GM23338 (cell line): ENCODE data around the gene NECTIN1. TPM values are rescaled to one million over a fixed set of nuclear protein-coding genes. Genes with fewer than 3 reads are reported as not detected.

Source experiments
- ATAC-seq: fragments of 200-7000 bp; cut with Tn5 transposase; 3 replicates; pipeline ENCODE4 v1.9.1; 2020
- DNase-seq: peaks from one replicate; pipeline ENCODE4 v3.0.0-alpha.2; 2015; ENCODE audit warnings: low spot score
- H2AFZ ChIP-seq: fragments of 200-600 bp; sonication (generic); 2 replicates; pipeline ENCODE4 v1.8.0; 2016; ENCODE audit warnings: antibody characterized with exemption, mild to moderate bottlenecking, moderate library complexity
- H3F3A ChIP-seq: fragments of 200-600 bp; sonication (generic); replicated peaks from 2 replicates; pipeline ENCODE4 v1.8.0; 2017; ENCODE audit warnings: antibody characterized with exemption, mixed run types, low read depth
- H3K27ac ChIP-seq: fragments of 200-600 bp; sonication (generic); 2 replicates; pipeline ENCODE4 v1.6.1; 2016; ENCODE audit warnings: low read depth
- H3K27me3 ChIP-seq: fragments of 200-600 bp; sonication (generic); 2 replicates; pipeline ENCODE4 v1.8.0; 2016; ENCODE audit warnings: mild to moderate bottlenecking, mixed run types, moderate library complexity; ENCODE audit not compliant: insufficient read depth
- H3K36me3 ChIP-seq: fragments of 200-600 bp; sonication (generic); 2 replicates; pipeline ENCODE4 v1.8.0; 2016; ENCODE audit warnings: mild to moderate bottlenecking; ENCODE audit not compliant: insufficient read depth
- H3K4me1 ChIP-seq: fragments of 200-600 bp; sonication (generic); 2 replicates; pipeline ENCODE4 v1.8.0; 2016; ENCODE audit warnings: mild to moderate bottlenecking, moderate library complexity; ENCODE audit not compliant: insufficient read depth
- H3K4me2 ChIP-seq: fragments of 200-600 bp; sonication (generic); 2 replicates; pipeline ENCODE4 v1.7.1; 2017; ENCODE audit warnings: mixed run types
- H3K4me3 ChIP-seq: fragments of 200-600 bp; sonication (generic); 2 replicates; pipeline ENCODE4 v1.6.1; 2016; ENCODE audit warnings: mixed run types
- H3K79me2 ChIP-seq: fragments of 200-600 bp; sonication (generic); replicated peaks from 2 replicates; pipeline ENCODE4 v1.8.0; 2017; ENCODE audit warnings: mild to moderate bottlenecking; ENCODE audit not compliant: insufficient read depth
- H3K9me2 ChIP-seq: fragments of 200-600 bp; sonication (generic); 2 replicates; pipeline ENCODE4 v1.8.0; 2017; ENCODE audit not compliant: insufficient read depth
- H4K20me1 ChIP-seq: fragments of 200-600 bp; sonication (generic); replicated peaks from 2 replicates; pipeline ENCODE4 v1.8.0; 2017; ENCODE audit warnings: mild to moderate bottlenecking; ENCODE audit not compliant: insufficient read depth
- H3K27ac Mint-ChIP-seq: 2 replicates; pipeline ENCODE4 v1.8.0; 2020; ENCODE audit warnings: inconsistent platforms, mild to moderate bottlenecking, moderate library complexity, mixed read lengths
- H3K27me3 Mint-ChIP-seq: 3 replicates; pipeline ENCODE4 v1.8.0; 2022; ENCODE audit warnings: low read depth, mild to moderate bottlenecking, moderate library complexity, mixed read lengths, inconsistent platforms; ENCODE audit not compliant: insufficient read depth, poor library complexity
- H3K36me3 Mint-ChIP-seq: 3 replicates; pipeline ENCODE4 v1.8.0; 2021; ENCODE audit warnings: low read depth, mild to moderate bottlenecking, inconsistent platforms, moderate library complexity, mixed read lengths
- H3K4me1 Mint-ChIP-seq: 3 replicates; pipeline ENCODE4 v1.8.0; 2020; ENCODE audit warnings: mild to moderate bottlenecking, inconsistent platforms, mixed read lengths
- H3K4me3 Mint-ChIP-seq: 3 replicates; pipeline ENCODE4 v1.8.0; 2021; ENCODE audit warnings: moderate library complexity, mild to moderate bottlenecking, inconsistent platforms, mixed read lengths
- H3K9me3 Mint-ChIP-seq: 3 replicates; pipeline ENCODE4 v1.8.0; 2020; ENCODE audit warnings: moderate library complexity, mild to moderate bottlenecking, inconsistent platforms, mixed read lengths
- CREB1 ChIP-seq: fragments of 250-450 bp; sonication (Bioruptor Pico); IDR thresholded peaks from 2 replicates; pipeline ENCODE4 v1.5.0; 2020; ENCODE audit warnings: low read depth, mild to moderate bottlenecking, moderate library complexity
- CTCF ChIP-seq, 2 experiments: fragments of 200-600 bp in 1 of 2; sonication (generic) in 1 of 2; conservative IDR thresholded peaks; 2 replicates each; pipeline versions ENCODE4 v1.5.1 to v1.6.1; 2016 to 2017; ENCODE audit warnings: antibody characterized with exemption in 2 of 2, low read depth in 2 of 2, mild to moderate bottlenecking in 2 of 2, moderate library complexity in 1 of 2
- EZH2 ChIP-seq: fragments of 200-600 bp; sonication (generic); IDR thresholded peaks from one replicate; pipeline ENCODE4 v1.8.0; 2017; ENCODE audit warnings: antibody characterized with exemption, mild to moderate bottlenecking, low read depth; ENCODE audit not compliant: unreplicated experiment
- EZH2phosphoT487 ChIP-seq: fragments of 200-600 bp; sonication (generic); IDR thresholded peaks from one replicate; pipeline ENCODE4 v1.8.1; 2018; ENCODE audit warnings: antibody characterized with exemption; ENCODE audit not compliant: unreplicated experiment
- JUNB ChIP-seq: IDR thresholded peaks from one replicate; pipeline ENCODE4 v1.6.1; 2016; ENCODE audit warnings: antibody characterized with exemption; ENCODE audit not compliant: unreplicated experiment
- NANOG ChIP-seq: IDR thresholded peaks from 2 replicates; pipeline ENCODE4 v1.6.1; 2016; ENCODE audit warnings: antibody characterized with exemption, borderline replicate concordance
- POLR2AphosphoS5 ChIP-seq: IDR thresholded peaks from 2 replicates; pipeline ENCODE4 v1.6.1; 2016; ENCODE audit warnings: antibody characterized with exemption, low read depth
- STAT1 ChIP-seq: IDR thresholded peaks from one replicate; pipeline ENCODE4 v1.6.1; 2016; ENCODE audit warnings: antibody characterized with exemption; ENCODE audit not compliant: unreplicated experiment
- ZNF114 ChIP-seq: fragments of 250-450 bp; sonication (Bioruptor Pico); IDR thresholded peaks from 2 replicates; pipeline ENCODE4 v1.5.0; 2020; ENCODE audit warnings: mild to moderate bottlenecking, moderate library complexity
- ZNF331 ChIP-seq: fragments of 250-450 bp; sonication (Bioruptor Pico); IDR thresholded peaks from 2 replicates; pipeline ENCODE4 v1.5.0; 2020; ENCODE audit warnings: low read depth, mild to moderate bottlenecking, moderate library complexity
- polyA plus RNA-seq: library from polyadenylated mRNA; unstranded; fragments of >200 nt; fragmentation: Nextera tagmentation; extraction: Ambion mirVana; gene quantifications from 2 replicates; pipeline ENCODE4 v1.2.1, GENCODE V29; 2016
- total RNA-seq: library from RNA; depleted of rRNA; stranded (reverse); fragments of >200 nt; shearing (Covaris generic); gene quantifications from 2 replicates; pipeline ENCODE4 v1.2.3, GENCODE V29; 2014
- TF ChIP-seq, protein P1 (sequence below): IDR thresholded peaks from 2 replicates; pipeline ENCODE4 v1.6.1; 2016; ENCODE audit warnings: antibody characterized with exemption
- TF ChIP-seq, protein P2 (sequence below): fragments of 250-450 bp; sonication (Bioruptor Pico); IDR thresholded peaks from 2 replicates; pipeline ENCODE4 v1.5.0; 2020; ENCODE audit warnings: mild to moderate bottlenecking, moderate library complexity
- TF ChIP-seq, protein P3 (sequence below): IDR thresholded peaks from one replicate; pipeline ENCODE4 v1.6.1; 2018; ENCODE audit warnings: antibody characterized with exemption; ENCODE audit not compliant: unreplicated experiment

Gene NECTIN1
- total and polyA plus RNA-seq, 2 experiments from 2014 or later: 18.7 to 56.3 TPM

GRCh38 chr11:119683783-119684182, 45.2 kb downstream of the NECTIN1 start:
- Mint-ChIP-seq H3K27me3 (peaks cover 31% of the 10 kb centered on the region), H3K27ac (peak overlapping the region; percentile 77; the same call in 1 of the 2 replicates), H3K36me3 (peaks cover 18% of the 10 kb centered on the region), H3K9me3 (peaks cover 6% of the 10 kb centered on the region; the same call in 2 of the 3 replicates), H3K4me1 (peaks cover 52% of the 10 kb centered on the region), H3K4me3 (no peak overlapping the region)
- peak; percentile 23 for ATAC-seq
- no peaks in the 10 kb centered on the region for H3K27me3 ChIP-seq
- H3K4me1 ChIP-seq: peaks cover 29% of the 10 kb centered on the region
- no peak overlapping the region for H3K27ac ChIP-seq
- no peak overlapping the region for H2AFZ ChIP-seq
- H3K9me2 ChIP-seq: no peaks in the 10 kb centered on the region
- no peaks in the 10 kb centered on the region for H3K36me3 ChIP-seq
- TF ChIP-seq ZNF114 (CRISPR knock-in tag) (no peak), CREB1 (CRISPR knock-in tag) (no peak), EZH2phosphoT487 (no peak), STAT1 (no peak), POLR2AphosphoS5 (no peak), CTCF (conservative IDR thresholded peaks at IDR 0.05; ENCODE audit: low read depth in 2 of 2) (no peak), NANOG (no peak), JUNB (no peak), EZH2 (no peak), ZNF331 (CRISPR knock-in tag) (no peak)
- TF ChIP-seq, protein P1, sequence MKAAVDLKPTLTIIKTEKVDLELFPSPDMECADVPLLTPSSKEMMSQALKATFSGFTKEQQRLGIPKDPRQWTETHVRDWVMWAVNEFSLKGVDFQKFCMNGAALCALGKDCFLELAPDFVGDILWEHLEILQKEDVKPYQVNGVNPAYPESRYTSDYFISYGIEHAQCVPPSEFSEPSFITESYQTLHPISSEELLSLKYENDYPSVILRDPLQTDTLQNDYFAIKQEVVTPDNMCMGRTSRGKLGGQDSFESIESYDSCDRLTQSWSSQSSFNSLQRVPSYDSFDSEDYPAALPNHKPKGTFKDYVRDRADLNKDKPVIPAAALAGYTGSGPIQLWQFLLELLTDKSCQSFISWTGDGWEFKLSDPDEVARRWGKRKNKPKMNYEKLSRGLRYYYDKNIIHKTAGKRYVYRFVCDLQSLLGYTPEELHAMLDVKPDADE: no peak
- TF ChIP-seq, protein P2, sequence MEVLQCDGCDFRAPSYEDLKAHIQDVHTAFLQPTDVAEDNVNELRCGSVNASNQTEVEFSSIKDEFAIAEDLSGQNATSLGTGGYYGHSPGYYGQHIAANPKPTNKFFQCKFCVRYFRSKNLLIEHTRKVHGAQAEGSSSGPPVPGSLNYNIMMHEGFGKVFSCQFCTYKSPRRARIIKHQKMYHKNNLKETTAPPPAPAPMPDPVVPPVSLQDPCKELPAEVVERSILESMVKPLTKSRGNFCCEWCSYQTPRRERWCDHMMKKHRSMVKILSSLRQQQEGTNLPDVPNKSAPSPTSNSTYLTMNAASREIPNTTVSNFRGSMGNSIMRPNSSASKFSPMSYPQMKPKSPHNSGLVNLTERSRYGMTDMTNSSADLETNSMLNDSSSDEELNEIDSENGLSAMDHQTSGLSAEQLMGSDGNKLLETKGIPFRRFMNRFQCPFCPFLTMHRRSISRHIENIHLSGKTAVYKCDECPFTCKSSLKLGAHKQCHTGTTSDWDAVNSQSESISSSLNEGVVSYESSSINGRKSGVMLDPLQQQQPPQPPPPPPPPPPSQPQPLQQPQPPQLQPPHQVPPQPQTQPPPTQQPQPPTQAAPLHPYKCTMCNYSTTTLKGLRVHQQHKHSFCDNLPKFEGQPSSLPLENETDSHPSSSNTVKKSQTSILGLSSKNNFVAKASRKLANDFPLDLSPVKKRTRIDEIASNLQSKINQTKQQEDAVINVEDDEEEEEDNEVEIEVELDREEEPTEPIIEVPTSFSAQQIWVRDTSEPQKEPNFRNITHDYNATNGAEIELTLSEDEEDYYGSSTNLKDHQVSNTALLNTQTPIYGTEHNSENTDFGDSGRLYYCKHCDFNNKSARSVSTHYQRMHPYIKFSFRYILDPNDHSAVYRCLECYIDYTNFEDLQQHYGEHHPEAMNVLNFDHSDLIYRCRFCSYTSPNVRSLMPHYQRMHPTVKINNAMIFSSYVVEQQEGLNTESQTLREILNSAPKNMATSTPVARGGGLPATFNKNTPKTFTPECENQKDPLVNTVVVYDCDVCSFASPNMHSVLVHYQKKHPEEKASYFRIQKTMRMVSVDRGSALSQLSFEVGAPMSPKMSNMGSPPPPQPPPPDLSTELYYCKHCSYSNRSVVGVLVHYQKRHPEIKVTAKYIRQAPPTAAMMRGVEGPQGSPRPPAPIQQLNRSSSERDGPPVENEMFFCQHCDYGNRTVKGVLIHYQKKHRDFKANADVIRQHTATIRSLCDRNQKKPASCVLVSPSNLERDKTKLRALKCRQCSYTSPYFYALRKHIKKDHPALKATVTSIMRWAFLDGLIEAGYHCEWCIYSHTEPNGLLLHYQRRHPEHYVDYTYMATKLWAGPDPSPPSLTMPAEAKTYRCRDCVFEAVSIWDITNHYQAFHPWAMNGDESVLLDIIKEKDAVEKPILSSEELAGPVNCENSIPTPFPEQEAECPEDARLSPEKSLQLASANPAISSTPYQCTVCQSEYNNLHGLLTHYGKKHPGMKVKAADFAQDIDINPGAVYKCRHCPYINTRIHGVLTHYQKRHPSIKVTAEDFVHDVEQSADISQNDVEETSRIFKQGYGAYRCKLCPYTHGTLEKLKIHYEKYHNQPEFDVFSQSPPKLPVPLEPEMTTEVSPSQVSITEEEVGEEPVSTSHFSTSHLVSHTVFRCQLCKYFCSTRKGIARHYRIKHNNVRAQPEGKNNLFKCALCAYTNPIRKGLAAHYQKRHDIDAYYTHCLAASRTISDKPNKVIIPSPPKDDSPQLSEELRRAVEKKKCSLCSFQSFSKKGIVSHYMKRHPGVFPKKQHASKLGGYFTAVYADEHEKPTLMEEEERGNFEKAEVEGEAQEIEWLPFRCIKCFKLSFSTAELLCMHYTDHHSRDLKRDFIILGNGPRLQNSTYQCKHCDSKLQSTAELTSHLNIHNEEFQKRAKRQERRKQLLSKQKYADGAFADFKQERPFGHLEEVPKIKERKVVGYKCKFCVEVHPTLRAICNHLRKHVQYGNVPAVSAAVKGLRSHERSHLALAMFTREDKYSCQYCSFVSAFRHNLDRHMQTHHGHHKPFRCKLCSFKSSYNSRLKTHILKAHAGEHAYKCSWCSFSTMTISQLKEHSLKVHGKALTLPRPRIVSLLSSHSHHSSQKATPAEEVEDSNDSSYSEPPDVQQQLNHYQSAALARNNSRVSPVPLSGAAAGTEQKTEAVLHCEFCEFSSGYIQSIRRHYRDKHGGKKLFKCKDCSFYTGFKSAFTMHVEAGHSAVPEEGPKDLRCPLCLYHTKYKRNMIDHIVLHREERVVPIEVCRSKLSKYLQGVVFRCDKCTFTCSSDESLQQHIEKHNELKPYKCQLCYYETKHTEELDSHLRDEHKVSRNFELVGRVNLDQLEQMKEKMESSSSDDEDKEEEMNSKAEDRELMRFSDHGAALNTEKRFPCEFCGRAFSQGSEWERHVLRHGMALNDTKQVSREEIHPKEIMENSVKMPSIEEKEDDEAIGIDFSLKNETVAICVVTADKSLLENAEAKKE: no peak
- TF ChIP-seq, protein P3, sequence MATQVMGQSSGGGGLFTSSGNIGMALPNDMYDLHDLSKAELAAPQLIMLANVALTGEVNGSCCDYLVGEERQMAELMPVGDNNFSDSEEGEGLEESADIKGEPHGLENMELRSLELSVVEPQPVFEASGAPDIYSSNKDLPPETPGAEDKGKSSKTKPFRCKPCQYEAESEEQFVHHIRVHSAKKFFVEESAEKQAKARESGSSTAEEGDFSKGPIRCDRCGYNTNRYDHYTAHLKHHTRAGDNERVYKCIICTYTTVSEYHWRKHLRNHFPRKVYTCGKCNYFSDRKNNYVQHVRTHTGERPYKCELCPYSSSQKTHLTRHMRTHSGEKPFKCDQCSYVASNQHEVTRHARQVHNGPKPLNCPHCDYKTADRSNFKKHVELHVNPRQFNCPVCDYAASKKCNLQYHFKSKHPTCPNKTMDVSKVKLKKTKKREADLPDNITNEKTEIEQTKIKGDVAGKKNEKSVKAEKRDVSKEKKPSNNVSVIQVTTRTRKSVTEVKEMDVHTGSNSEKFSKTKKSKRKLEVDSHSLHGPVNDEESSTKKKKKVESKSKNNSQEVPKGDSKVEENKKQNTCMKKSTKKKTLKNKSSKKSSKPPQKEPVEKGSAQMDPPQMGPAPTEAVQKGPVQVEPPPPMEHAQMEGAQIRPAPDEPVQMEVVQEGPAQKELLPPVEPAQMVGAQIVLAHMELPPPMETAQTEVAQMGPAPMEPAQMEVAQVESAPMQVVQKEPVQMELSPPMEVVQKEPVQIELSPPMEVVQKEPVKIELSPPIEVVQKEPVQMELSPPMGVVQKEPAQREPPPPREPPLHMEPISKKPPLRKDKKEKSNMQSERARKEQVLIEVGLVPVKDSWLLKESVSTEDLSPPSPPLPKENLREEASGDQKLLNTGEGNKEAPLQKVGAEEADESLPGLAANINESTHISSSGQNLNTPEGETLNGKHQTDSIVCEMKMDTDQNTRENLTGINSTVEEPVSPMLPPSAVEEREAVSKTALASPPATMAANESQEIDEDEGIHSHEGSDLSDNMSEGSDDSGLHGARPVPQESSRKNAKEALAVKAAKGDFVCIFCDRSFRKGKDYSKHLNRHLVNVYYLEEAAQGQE: no peak
- no peak overlapping the region for H3K4me2 ChIP-seq
- no peaks in the 10 kb centered on the region for H3F3A ChIP-seq
- H3K4me3 ChIP-seq: no peak overlapping the region
- peaks cover 55% of the 10 kb centered on the region for H4K20me1 ChIP-seq
- peaks cover 59% of the 10 kb centered on the region for H3K79me2 ChIP-seq
- no peak for DNase-seq
